Embryonic facial prominence (tissue), 1 donor: ENCODE results near the gene MND1.

Experiments used
- DNase-seq: peaks from one replicate; pipeline ENCODE4 v3.0.0-alpha.2; 2016; ENCODE audit errors: extremely low spot score

MND1 gene

DNA sequence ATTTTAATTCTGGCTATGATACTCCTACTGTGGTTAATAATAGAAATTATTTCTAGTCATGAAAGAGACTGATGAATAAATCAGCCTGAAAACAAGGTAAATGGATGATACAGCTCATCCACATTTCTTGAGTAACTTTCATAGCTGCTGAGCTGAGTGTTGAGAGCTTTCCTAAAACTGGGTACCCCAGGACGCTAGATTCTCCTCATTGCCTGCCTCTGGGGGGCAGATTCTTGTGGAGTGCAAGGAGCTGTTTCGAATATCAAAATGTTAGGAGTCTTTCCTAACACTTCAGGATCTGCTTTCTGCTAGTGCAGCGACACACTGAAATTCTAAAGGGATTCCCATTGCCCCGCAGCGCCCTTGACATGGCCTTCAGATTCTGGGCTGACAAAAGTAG is 2.1 kb downstream of the MND1 start:
- no peak for DNase-seq

- DNase-seq = no peak
Measured at GRCh38 chr4:153347117-153347516, 2.6 kb downstream of the MND1 start.

- no peak for DNase-seq
Measured at GRCh38 chr4:153348006-153348405, 3.5 kb downstream of the MND1 start.

GRCh38 chr4:153349206-153349805 is 4.8 kb downstream of the MND1 start:
- no peak for DNase-seq

- no peak for DNase-seq
Measured at GRCh38 chr4:153362184-153362583, 17.7 kb downstream of the MND1 start.

DNA sequence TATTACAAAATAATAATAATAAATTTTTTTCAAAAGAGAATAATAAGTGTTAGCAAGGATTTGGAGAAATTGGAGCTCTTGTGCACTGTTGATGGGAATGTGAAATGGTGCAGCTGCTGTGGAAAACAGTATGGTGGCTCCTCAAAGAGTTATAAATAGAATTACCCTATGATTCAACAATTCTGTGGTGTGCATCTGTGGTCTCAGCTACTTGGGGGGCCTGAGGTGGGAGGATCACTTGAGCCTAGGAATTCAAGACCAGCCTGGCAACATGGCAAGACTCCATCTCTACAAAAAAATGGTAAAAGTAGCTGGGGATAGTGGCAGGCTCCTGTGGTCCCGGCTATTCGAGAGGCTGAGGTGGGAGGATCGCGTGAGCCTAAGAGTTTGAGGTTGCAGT is 19.6 kb downstream of the MND1 start:
- no peak for DNase-seq

DNA sequence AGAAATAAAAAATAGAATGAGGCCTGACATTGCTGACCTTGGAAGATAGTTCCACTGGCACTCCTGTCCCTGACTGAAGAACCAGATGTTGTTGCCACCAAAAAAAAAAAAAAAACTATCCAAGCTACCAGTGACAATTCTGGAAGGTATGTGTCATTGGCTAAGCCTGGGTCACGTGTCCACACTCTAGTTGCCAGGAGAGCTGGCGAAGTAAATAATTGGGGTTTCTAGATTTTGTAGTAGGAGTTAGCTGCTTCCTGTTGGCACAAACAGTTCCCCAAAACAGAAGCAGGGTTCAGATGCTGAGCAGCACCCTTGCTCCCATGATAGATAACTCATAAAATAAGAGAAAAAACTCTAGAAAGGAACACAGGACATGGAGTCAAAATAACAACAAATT is 20.5 kb downstream of the MND1 start:
- no peak for DNase-seq

DNA sequence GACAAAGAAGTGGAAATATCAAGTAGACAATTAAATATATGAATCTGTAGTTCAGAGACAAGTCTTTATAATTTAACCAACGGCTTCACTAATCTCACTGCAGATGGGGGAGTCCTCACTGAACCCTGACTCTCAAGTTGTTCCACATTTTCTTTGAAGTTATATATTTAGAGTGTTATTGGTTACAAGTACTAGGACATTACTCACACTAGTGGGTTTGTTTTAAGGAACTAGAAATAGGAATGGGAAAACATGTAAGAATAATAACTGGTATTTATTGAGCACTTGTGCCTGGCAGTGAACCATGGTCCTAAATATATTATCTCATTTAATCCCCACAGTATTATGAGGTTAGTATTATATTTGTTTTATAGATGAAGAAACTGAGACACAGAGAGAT is 22.0 kb downstream of the MND1 start:
- no peak for DNase-seq

DNA sequence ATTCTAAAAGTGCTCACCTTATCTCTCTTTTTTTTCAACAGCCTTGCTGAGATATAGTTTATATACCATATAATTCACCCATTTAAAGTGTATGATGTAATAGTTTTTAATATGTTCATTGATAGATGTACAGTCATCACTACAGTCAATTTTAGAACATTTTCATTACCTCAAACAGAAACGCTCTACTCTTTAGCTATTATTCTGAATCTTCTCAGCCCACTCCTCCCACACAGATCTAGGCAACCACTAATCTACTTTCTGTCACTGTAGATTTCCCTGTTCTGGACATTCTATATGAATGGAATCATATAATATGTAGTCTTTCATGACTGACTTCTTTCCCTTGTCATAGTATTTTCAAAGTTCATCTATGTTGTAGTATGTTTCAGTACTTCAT is 22.6 kb downstream of the MND1 start:
- DNase-seq = no peak

DNA sequence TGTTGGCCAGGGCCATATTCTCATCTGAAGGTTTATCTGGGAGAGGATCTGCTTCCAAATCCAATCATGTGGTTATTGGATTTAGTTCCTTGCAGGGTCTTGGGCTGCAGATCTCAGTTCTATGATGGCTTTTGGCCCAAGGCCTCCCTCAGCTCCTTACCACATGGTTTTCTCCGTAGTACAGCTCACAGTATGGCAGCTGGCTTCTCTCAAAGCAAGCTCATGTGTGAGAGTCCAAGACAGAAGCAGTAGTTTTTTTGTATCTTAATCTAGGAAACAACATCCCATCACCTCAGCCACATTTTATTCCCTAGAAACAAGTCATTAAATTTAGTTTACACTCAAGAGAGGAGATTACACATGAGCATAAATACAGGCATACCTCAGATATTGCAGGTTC is 24.5 kb downstream of the MND1 start:
- DNase-seq = no peak

DNA sequence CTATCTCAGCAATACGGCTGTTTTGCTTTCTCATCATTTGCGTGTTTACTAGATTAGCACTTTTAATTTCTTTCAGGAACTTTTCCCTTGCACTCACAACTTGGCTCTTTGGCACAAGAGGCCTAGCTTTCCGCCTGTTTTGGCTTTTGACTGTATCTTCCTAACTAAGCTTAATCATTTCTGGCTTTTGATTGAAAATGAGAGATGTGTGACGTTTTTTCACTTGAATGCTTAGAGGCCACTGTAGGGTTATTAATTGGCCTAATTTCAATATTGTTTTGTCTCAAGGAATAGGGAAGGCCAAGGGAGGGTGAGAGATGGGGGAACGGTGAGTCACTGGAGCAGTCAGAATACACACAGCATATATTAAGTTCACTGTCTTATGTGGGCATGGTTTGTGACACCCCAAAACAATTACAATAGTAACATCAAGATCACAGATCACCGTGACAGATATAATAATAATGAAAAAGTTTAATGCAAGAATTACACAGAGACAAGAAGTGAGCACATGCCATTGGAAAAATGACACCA is 27.3 kb downstream of the MND1 start:
- DNase-seq = no peak

DNA sequence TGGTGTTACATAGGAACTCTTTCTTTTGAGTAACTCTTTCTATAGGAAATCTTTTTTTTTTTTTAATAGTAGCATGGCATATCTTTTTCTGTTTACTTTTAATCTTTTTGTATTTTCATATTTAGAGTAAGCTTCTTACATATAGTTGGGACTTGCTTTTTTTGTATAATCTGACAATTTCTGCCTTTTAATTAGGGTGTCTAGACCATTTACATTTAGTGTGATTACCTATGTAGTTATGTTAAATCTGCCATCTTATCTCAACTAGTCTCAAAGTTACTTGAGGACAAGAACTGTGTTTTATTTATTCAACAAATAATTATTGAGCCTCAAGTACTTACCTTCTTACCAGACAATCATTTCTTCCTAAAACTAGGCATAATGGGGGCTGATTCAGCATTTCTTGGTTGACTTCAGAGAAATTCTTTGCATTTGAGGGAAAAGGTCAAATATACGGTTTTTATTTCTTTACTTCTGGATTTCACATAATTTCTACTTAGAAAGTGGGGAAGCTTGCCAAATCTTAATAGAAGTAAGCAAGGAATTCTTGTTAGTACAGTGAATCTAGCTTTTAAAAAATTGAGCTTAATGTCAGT is 28.6 kb downstream of the MND1 start:
- no peak for DNase-seq

DNA sequence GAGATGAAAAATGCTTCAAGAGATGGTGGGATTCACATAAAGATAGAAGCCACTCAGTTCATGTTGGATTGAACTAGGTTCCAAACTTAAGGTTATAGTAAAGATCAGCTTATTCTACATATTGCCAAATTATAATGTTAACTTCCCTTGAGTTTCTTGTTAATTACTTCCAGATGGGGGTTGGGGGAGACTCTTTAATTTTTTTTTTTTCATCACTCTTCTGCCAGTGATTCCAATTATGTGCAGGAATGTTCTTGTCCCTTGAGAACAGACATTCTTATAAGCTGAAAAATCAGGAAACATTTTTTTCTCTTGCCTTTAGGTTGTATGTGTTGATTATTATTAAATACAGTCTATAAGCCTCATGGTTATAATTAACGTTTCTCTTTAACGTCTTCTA is 30.0 kb downstream of the MND1 start:
- DNase-seq = no peak

GRCh38 chr4:153375303-153375702 is 30.8 kb downstream of the MND1 start:
- no peak for DNase-seq

GRCh38 chr4:153383131-153383530 is 38.6 kb downstream of the MND1 start:
- DNase-seq = no peak

DNA sequence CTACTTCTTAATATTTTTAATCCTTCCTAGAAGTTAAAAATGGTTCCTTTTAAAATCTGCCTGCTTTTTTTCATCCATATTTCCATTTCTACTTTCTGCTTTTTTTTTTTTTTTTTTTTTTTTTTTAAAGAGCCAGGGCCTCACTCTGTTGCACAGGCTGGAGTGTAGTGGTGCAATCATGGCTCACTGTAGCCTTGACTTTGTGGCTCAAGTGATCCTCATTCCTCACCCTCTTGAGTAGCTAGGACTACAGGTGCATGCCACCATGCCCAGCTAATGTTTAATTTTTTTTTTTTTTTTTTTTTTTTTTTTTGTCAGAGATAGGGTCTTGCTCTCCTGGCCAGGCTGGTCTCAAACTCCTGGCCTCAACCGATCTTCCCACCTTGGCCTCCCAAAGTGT is 39.7 kb downstream of the MND1 start:
- DNase-seq = no peak

- no peak for DNase-seq
Measured at GRCh38 chr4:153385784-153386183, 41.3 kb downstream of the MND1 start.

GRCh38 chr4:153387981-153388380 is 43.5 kb downstream of the MND1 start:
- no peak for DNase-seq

DNA sequence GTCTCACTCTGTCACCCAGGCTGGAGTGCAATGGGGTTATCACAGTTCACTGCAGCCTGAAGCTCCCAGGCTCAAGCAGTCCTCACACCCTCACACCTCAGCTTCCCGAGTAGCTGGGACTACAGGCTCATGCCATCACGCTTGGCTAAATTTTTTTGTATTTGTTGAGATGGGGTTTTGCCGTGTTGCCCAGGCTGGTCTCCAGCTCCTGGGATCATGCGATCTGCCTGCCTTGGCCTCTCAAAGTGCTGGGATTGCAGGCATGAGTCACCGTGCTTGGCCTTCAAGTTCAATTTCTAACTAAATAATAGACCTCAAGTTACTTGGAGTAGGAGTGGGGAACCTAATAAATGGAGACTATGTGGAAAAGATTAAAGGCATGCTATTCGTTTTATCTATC is 48.9 kb downstream of the MND1 start:
- no peak for DNase-seq

DNA sequence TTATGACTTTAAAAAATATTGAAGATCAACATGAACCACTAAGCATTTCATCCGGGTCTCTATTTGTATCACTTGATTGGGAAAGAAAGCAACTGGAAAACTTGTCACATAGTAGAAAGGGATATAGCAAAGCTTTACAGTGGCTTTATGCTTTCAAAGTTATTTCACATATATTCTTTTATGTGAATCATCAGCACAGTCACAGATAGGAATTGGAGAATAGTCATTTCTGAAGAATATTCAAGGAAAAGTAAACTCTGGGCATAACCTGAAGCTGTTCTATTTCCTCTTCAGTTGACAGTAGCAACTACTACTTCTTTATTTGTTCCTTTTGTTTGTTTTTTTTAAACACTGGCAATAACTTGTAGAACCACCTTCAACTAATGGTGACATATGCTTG is 50.5 kb downstream of the MND1 start:
- no peak for DNase-seq

DNA sequence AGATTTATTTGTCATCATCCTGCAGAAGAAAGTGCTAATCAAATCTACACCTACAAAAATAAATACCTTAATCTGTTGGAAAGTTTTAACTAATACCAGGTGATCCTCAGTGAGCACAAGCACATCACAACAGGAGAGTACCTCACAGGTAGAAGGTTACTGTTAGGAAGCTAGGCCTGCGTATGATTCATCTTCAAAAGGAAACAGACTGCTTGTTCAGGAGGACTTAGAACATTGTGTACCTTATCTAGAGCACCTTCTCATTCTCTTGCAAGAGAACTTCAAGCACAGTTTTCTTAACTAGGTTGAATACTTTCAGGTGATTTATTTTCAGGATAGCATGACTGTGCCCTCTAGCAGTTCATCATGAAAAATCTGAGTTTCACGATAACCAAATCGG is 54.2 kb downstream of the MND1 start:
- DNase-seq = no peak

DNA sequence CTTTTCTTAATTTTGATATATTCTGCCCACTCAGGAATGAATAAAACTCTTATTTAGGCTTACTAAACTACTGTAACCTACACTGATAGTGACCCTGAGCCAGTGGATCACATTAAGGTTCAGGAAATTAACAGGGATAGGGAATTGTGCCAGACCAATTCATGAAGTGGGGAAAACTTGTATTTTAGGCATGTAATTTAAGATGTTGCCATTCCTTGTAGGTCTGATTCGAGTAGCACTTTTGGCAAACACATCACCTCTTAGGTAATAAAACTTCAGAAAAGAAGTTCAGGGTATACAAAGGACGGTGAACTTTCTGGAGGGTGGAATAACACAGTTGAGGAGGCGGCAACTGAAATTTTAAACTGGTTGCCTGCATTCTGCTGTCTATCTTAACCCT is 54.9 kb downstream of the MND1 start:
- no peak for DNase-seq

- DNase-seq = no peak
Measured at GRCh38 chr4:153401501-153401900, 57.0 kb downstream of the MND1 start.

GRCh38 chr4:153402366-153402765 is 57.9 kb downstream of the MND1 start:
- DNase-seq = no peak
